ENCODE data around the gene FOXN4. TPM values are rescaled to one million over a fixed set of nuclear protein-coding genes. Genes with fewer than 3 reads are reported as not detected.

FOXN4 gene
- total and polyA plus RNA-seq, 2 of the 13 experiments (the other 11 are each of a cell fraction or from before 2014, with no cell fraction given) = 0.11 TPM; not detected in 1

GRCh38 chr12:109281452-109281851 lies 27.6 kb downstream of the FOXN4 start (continued):
- TF ChIP-seq PRDM15 (CRISPR knock-in tag; IDR thresholded peaks at IDR 0.05) (no peak), ZBTB4 (CRISPR knock-in tag; IDR thresholded peaks at IDR 0.05; ENCODE audit: borderline replicate concordance) (0 out of 2 replicates have a peak, but pooled peaks have one; percentile 36), MTA1 (CRISPR knock-in tag; IDR thresholded peaks at IDR 0.05; ENCODE audit: borderline replicate concordance) (peak; percentile 55; the same call in 1 of the 2 replicates), FOSL2 (CRISPR knock-in tag; IDR thresholded peaks at IDR 0.05) (0 out of 2 replicates have a peak, but pooled peaks have one; percentile 44), PATZ1 (CRISPR knock-in tag; IDR thresholded peaks at IDR 0.05) (0 out of 2 replicates have a peak, but pooled peaks have one; percentile 27), XRCC5 (optimal IDR thresholded peaks at IDR 0.05; ENCODE audit: low read length) (peak; percentile 25)
